HG02623 (cell line): Measurements from ENCODE around the gene ANGPTL2.
"Not testable (repeated sequence)": the region's sequence is repeated elsewhere in the genome, so short reads cannot be mapped to it uniquely, and the experiment has no call there.

ENCODE experiments used
- ATAC-seq: cut with Tn5 transposase; IDR thresholded peaks from one replicate; pipeline ENCODE4 v1.9.1; 2021; ENCODE audit warnings: moderate library complexity; ENCODE audit not compliant: unreplicated experiment

ANGPTL2 gene

GRCh38 chr9:127122176-127123063 is at the start of gene ANGPTL2:
Gene ANGPTL2 (minus strand): TSS chr9:127122635. CDS start chr9:127108731, 13,904 bp downstream.
- ATAC-seq: no peak

- ATAC-seq: not testable (repeated sequence)
Measured at GRCh38 chr9:127171348-127171747, 48.9 kb upstream of the ANGPTL2 start.

- ATAC-seq: no peak
Measured at GRCh38 chr9:127170652-127171051, 48.2 kb upstream of the ANGPTL2 start.

- no peak for ATAC-seq
Measured at GRCh38 chr9:127170103-127170502, 47.7 kb upstream of the ANGPTL2 start.

- no peak for ATAC-seq
Measured at GRCh38 chr9:127169575-127169883, 47.1 kb upstream of the ANGPTL2 start.

GRCh38 chr9:127168756-127169574 is 46.5 kb upstream of the ANGPTL2 start:
- ATAC-seq: no peak

GRCh38 chr9:127167560-127168326 is 45.3 kb upstream of the ANGPTL2 start:
- ATAC-seq: no peak

- peak; percentile 65 for ATAC-seq
Measured at GRCh38 chr9:127166651-127167524, 44.5 kb upstream of the ANGPTL2 start.

GRCh38 chr9:127166111-127166510 is 43.7 kb upstream of the ANGPTL2 start:
- ATAC-seq: no peak

- ATAC-seq: no peak
Measured at GRCh38 chr9:127165116-127165515, 42.7 kb upstream of the ANGPTL2 start.

- ATAC-seq: no peak
Measured at GRCh38 chr9:127163409-127163808, 41.0 kb upstream of the ANGPTL2 start.

- ATAC-seq: no peak
Measured at GRCh38 chr9:127162864-127163365, 40.5 kb upstream of the ANGPTL2 start.

- ATAC-seq: no peak
Measured at GRCh38 chr9:127162046-127162863, 39.8 kb upstream of the ANGPTL2 start.

- no peak for ATAC-seq
Measured at GRCh38 chr9:127161081-127161624, 38.7 kb upstream of the ANGPTL2 start.

GRCh38 chr9:127159949-127160610 is 37.6 kb upstream of the ANGPTL2 start:
- no peak for ATAC-seq

- ATAC-seq: no peak
Measured at GRCh38 chr9:127159325-127159801, 36.9 kb upstream of the ANGPTL2 start.

GRCh38 chr9:127158786-127159324 is 36.4 kb upstream of the ANGPTL2 start:
- no peak for ATAC-seq
